Measurements from ENCODE around the gene FUT8.
"Not testable (repeated sequence)": the region's sequence is repeated elsewhere in the genome, so short reads cannot be mapped to it uniquely, and the experiment has no call there.

Gene FUT8

DNA sequence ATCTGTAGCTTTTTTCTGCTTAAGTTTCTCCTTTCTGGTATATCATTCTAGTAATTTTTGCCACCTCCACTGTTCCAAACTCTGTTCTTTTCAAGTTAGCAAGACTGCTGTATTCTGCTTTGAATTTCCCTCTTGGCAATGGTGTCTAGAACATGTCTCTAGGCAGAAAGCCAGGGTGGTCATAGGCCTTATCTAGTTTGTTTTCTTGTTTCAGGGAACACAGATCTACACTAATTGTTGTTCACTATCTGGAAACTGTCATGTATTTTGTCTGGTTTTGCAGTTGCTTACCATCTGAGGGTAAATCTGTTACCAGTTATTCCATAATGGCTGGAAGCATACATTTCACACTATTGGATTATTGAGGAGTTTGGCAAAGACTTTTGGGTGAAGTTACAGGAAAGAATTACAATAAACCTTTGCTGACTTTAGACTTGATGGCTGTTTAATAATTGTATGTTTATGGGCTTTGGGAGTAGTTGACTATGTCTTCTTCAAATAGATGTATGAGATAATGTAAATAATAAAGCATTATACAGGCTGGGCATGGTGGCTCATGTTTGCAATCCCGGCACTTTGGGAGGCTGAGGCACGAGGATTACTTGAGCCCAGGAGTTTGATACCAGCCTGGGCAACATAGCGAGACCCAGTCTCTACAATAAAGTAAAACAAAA, 41.4 kb downstream of the FUT8 start:
- no peak for DNase-seq (ENCODE audit: low read depth)

DNA sequence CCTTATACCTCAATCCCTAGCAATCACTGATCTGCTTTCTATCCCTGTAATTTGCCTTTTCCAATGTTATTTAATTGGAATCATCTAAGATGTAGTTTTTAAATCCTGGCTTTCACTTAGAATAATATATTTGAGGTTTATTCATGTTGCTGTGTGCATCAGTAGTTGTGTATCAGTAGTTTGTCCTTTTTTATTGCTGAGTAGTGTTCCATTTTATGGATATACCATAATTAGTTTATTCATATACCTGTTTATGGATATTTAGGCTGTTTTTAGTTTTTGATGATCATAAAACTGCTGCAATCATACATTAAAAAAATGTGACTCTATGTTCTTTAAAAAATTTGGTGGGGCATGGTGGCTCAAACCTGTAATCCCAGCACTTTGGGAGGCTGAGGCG, 43.7 kb downstream of the FUT8 start:
- DNase-seq (ENCODE audit: low read depth): no peak

DNA sequence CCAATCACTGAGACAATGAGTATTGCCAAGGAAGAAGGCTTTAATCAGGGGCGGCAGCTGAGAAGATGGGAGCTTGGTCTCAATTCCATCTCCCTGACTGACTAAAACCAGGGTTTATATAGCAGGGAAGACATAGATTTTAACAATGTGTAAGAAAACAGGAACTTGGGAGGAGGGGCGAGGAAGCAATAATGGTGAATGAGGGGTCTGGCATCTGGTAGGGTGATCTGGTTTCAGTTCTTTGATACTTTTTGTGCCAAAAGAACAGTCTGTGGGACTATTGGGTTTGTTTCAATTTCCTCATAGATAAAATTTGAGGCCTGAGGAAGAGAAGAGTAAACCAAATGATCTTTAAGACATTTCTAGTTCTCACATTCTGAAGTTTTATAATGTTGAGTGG, 49.2 kb downstream of the FUT8 start:
- DNase-seq (ENCODE audit: low read depth): peak; percentile 13

DNA sequence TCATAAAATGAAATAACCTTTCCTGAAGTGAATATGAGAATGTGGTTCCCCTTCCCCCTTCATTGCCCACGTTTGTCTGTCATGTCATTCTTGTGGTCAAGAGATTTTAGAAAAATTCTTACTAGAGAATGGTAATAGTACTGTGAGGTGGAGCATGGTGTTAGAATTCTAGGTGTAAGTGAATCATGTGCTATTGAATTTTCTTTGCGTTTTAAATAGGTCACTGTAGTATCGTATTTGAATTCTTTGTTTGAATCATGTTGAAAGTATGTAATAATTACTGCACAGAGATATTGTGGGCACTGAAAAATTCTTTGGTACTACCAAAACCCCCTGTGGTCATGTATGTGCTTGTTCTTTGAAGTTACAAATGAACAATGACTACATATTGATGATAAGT, 49.9 kb downstream of the FUT8 start:
- DNase-seq (ENCODE audit: low read depth): peak; percentile 67

DNA sequence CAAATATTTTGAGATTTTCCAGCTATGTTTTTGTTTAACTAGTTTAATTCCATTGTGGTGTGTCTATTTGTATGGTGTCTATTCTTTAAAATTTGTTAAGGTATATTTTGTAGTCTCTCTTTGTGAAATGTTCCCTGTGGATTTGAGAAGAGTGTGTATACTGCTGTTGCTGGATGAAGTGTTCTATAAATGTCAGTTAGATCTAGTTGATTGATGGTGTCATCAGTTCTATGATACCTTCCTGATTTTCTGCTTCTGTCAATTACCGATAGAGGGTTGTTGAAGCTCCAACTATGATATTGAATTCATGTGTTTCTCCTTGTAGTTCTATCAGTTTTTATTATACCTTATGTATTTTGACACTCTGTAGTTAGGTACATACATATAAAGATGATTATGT, 53.1 kb downstream of the FUT8 start:
- DNase-seq (ENCODE audit: low read depth): no peak

DNA sequence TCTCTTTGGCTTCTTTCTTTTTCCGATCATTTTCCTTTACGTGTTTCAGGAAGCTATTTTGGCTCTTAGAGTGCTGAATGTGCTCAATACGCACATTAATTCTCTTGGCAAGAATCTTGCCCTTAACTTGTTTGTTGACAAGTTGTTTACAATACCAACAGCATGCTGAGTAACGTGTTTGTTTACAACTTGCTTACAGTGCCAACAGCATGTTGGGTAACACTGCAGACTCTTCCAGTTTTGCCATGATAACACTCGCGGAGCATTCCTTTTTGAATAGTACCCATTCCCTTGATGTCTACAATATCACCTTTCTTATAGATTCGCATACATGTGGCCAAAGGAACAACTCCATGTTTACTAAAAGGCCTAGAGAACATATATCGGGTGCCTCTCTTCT, 55.4 kb downstream of the FUT8 start:
- DNase-seq (ENCODE audit: low read depth): not testable (repeated sequence)

DNA sequence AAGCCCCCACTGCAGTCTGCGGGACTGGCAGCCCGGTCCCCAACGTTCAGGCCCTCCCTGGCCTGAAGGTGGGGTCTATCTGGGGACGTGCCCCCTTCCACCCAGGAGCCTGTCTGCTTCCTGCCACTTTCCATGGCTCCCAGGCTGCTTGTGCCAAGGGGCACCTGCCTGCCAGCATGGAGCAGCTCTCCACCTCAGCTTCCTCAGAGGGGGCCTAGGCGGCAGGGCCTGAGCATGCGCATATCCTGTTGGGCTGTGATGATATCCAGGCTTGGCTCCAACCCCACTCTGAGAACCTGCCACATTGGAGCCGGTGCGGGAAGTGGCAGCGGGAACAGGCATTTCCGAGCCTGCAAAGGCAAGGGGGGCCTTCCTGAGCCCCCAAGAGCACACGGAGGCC, 57.4 kb downstream of the FUT8 start:
- no peak for DNase-seq (ENCODE audit: low read depth)

DNA sequence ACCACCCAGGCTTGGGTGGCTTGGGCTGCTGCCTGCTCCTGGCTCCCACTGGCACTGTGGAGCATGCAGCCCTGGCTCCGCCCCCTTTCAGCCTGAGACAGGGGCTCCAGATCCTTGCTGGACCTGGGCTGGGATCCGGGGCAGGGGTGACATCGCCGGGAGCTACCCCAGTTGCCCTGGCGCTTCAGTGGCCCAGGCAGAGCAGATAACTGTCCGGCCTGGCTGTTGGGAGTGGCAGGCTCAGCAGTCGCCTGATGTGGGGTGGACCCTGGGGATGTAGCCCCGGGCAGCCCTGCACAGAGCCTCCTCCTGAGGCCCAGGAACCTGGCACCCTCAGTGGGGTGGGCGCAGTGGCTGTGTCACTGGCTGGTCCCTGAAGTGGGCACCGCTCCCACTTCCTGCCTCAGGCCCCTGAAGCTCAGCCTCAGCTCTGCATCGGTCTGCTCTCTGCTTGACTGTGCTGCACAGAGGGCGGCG, 57.9 kb downstream of the FUT8 start:
- no peak for DNase-seq (ENCODE audit: low read depth)

DNA sequence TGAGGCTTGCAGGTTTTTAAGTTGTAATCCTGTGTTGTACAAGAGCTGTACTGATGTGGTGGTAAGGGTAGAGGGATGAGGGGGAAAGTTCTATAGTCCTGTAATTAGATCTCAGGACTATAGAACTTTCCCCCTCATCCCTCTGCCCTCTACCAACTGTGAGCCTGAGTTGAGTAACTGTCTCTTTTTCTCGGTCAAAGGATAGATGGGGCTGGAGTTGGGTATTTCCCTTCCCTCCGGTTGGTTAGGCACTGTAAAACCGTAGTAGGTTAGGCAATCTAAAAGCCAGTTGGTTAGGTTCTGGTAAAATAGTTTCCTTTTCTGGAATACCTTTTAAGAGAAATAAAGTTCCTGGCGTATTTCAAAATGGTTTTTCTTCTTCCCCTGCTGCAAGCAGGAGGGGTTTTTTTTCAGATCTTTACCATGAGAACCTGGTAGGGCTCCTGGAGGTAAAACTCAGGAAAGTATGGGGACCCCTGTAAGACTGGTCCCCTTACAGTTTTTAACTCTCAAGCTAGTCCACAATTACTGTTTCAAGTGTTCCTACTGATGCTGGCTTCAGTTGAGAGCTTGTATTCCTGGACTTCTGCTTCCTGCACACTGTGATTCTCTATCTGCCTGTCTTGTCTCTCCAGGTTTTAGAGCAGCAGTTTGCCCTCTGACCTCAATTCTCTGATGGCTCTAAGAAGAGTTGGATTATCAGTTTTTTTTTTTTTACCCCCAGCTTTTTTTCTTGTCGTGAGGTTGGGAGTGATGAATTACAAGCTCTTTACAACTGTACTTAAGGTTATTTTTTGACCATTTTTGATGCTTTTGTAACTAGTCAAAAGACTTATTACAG, 58.7 kb downstream of the FUT8 start:
- no peak for DNase-seq (ENCODE audit: low read depth)

DNA sequence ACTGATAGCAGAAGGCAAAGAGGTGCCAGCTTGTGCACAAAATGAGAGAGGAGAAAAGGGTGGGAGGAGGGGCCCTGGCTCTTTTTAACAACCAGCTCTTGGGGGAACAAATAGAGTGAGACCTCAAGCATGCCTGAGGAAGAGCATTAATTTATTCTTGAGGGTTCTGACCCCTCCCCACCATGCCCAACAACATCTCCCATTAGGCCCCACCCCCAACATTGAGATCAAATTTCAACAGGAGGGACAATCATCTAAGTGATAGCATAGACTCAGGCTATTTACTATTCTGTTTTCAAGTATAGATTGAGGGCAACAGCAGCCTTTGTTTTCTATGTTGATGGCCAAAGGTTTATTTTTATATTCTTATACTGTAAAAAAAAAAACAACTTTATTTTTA, 59.7 kb downstream of the FUT8 start:
- no peak for DNase-seq (ENCODE audit: low read depth)

DNA sequence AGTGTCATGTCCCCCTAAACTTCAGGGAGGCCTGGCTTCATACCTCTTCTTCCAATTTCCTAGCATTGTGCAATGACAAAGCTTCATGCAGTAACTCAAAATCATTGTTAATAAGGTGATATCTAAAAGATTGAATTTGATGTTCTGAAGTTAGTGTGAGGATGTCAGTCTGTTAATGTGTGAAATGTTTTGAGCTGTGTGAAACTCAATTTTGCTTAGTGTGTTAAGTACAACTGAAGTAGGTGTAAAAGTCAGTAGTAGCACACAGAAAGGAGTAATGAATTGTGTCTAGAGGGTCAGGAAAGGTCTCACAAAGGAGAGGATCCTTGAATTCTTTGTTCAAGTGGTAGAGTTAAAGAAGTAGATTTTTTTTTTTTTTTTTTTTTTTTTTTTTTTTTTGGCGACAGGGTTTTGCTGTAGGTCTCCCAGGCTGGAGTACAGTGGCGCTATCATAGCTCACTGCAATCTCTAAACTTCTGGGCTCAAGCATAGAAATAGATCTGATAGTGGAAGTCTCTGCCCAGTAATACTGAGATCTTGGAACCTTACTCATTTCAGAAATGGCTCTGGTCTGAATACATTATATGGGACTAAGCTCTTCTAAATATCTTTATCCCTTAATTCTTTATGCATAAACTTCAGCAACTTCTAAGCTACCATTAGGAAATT, 63.9 kb downstream of the FUT8 start:
- no peak for DNase-seq (ENCODE audit: low read depth)

DNA sequence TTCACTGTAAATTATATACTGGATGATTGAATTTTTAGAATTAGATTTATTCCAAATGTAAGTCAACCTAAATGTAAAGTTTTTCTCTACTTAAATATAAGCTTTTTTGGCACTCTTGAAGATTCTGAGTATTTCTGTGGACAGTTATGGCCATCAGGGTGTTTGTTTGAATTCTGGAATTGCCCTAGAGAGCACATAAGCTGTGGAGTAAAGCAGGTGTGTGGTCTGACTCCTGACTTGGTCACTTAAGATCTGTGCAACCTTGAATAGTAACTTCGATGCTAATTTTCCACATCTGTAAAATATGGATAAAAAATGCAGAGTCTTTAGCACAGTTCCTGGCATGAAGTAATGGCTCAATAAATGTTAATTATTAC, 64.4 kb downstream of the FUT8 start:
- no peak for DNase-seq (ENCODE audit: low read depth)

DNA sequence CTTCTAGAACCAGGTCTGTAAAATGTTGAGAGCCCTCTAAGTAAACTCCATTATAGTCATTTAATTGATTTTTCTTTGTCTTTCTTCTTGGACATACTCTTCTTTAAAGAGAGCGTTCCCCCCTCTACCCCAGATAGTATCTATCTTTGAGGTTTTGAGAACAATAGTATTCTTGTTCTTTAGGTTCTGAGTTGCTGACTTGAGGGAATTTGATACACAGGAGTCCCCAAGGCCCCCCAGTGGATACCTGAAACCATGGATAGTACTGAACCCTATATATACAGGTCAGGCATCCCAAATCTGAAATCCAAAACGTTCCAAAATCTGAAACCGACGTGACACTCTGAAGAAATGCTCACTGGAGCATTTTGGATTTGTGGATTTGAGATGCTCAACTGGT, 65.5 kb downstream of the FUT8 start:
- DNase-seq (ENCODE audit: low read depth): no peak

DNA sequence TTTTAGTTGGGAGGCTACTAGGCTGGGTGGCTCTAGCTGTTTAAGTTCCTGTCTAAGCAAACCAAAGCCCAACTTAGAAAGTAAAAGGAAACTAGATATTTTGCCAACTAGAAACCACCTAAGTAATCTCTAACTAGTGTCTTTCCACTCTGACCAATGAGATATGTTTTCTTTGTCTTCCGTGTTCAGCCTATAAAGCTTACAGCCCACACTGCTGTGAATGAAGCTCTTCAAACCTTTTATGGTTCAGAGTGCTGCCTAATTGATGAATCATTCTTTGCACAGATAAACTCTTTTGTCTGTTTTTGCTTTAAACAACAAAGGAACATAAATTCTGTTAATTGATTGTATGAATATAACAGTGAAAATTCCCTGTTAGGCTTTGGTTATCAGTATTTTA, 66.1 kb downstream of the FUT8 start:
- peak; percentile 60 for DNase-seq (ENCODE audit: low read depth)

DNA sequence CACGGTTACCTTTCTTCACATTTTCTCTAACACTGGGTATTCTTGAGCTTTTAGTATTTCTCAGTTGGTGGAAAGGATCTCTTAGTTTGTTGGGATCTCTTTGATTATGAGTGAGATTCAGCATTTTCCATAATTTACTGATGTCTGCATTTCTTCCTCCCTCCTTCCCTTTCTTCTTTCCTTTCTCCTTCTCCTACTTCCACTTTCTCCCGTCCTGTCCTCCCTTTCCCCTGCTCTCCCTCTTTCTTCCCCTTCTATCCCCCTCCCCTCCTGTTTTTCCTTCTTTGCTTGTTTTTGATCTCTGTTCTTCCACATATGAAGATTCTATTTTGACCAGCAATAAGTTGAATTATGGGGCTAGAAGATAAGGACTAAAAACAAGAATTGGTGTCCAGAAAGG, 66.9 kb downstream of the FUT8 start:
- no peak for DNase-seq (ENCODE audit: low read depth)

DNA sequence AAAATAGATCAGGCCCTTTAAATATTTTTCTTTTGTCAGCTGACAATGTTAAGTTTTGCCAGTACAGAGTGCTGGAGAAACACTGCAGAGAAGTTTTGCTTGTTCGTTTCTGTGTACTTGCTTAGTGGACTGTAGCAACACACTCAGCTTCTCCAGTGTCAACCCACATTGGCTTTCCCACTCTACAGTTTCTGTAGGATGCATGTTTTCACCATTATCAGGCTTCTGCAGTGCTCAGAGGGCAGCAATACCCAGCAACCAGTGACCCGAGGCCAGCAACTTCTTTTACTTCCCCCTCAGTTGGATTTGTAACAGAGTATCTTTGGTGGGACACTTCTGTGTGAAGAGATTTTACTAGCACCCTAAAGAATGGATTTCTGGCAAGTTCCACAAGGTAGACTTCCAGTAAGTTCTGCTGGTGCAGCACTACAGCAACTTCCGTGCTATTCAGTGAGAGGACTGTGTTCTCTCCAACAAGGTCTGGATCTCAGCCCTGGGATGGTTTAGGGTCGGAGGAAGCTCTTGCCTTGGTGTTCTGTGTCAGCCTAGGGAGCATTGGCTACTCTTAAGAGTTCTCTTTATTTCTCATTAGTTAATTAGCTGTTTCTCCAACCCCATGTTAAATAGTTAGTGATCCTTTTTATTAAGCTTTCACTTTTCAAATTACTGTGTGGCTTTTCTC, 70.4 kb downstream of the FUT8 start:
- no peak for DNase-seq (ENCODE audit: low read depth)

DNA sequence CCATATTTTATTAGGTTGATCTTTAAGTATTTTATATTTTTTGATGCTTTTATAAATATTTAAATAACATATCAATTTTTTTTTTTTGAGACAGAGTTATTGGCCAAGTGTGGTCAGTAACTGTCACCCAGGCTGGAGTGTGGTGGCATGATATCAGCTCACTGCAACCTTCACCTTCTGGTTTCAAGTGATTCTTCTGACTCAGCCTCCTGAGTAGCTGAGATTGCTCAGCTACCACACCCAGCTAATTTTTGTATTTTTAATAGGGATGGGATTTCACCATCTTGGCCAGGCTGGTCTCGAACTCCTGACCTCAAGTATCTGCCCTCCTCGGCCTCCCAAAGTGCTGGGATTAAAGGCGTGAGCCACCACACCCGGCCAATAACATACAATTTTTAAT, 71.1 kb downstream of the FUT8 start:
- no peak for DNase-seq (ENCODE audit: low read depth)

DNA sequence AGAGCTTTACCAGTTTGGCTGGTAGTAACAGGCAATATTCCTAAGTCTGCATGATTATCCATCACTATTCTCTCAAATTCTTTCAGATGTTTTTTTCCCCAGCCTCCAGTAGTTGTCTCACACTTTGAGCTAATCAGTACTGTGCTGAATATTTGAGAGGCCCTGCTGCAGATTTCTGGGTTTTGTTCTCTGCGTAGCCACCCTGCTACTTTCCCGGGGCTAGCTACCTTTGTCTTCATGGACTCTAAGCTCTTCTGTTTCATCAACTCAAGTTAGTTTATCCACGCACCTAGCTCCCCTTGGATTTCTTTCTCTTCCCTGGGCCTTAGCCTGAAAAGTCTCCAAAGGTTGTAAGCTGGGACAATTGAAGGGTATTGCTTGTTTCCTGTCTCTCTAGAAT, 73.0 kb downstream of the FUT8 start:
- no peak for DNase-seq (ENCODE audit: low read depth)

DNA sequence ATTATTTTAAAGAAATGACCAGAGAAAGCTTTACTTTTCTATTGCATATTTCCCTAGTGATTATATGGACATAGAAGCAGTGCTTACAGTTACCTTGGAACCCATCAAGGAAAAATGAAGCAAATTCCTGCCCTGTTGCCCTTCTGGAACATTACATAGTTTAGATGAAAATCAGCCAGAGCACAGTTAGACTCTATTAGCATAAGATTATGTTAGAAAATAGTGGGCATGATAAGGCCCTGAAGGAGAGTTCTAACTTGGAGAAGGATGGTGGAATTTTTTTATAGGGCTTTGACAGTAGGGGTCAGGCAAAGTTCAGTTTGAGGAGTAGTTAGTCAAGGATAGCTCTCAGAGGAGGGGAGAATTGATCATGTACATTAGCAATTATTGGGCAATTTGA, 74.3 kb downstream of the FUT8 start:
- DNase-seq (ENCODE audit: low read depth): peak; percentile 46

DNA sequence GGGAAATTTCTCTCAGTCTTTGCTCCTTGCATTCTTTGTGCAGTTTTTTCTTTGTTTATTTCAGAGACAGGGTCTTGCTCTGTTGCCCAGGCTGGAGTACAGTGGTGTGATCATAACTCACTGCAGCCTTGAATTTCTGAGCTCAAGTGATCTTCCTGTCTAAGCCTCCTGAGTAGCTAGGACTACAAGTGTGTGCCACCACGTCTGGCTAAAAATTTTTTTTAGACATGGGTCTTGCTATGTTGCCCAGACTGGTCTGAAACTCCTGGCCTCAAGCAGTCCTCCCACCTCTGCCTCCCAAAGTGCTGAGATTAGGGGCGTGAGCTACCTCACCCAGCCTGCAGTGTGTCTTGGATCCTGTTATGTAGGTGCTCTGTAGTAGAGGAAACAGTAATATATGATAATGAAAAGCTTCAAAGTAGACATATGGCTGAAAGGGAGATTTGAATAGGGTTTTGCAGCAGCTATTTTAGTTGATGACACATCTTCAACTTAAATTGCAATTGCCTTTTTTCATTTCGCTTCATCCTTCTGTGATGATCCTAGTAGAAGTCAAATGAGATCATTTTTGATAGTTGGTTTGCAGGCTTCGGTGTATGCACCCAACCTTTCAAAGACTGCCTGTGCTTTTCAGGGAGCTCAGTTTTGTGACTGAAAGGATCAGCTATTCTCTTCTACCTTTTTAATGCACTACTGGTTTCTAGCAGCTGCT, 75.4 kb downstream of the FUT8 start:
- no peak for DNase-seq (ENCODE audit: low read depth)

DNA sequence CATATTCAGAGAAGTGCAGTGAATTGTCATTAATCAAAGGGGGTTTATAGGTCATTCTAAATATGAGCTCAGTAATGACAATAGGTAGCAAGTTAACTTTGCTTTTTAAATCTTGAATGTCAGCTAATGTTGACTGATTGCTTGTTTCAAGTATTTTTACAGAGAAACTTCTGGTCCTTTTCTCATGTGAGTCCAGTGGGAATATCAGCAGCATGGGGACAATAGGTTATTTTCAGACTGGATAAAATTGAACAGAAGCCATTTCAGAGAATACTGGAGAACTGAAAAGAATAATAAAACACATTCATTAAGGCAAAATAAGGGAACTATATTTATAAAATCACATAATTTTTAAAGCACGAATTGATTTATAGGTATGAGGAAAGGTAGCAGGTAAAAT, 78.7 kb downstream of the FUT8 start:
- no peak for DNase-seq (ENCODE audit: low read depth)

DNA sequence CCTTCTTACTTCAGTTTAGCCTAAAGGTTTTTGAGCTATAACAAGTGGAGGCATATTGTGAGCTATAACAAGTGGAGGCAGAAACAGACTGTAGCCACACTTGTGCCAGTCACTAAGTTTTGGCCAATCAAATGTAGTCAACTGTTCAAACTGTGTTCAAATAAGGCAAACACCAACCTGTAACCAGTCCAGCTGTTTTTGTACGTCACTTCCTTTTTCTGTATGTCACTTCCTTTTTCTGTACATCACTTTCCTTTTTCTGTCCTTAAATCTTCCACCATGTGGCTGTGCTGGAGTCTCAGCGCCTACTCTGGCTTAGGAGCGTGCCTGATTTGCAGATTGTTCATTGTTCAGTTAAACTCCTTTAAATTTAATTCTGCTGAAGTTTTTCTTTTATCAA, 79.7 kb downstream of the FUT8 start:
- no peak for DNase-seq (ENCODE audit: low read depth)

Data from EH (cell line).